ENCODE measurements around the gene APOL2. TPM values are rescaled to one million over a fixed set of nuclear protein-coding genes. Genes with fewer than 3 reads are reported as not detected.

Gene APOL2
- polyA plus RNA-seq, 1 donor, result 22.9 TPM

Other genes with a start within 250 kb of the APOL2 start
- gene RBFOX2, start 210.7 kb downstream of the APOL2 start, polyA plus RNA-seq (ENCODE audit: insufficient read length), result 191 TPM
- gene APOL3, start 78.8 kb downstream of the APOL2 start, polyA plus RNA-seq (ENCODE audit: insufficient read length), result 9.1 TPM
- gene APOL4, start 37.7 kb downstream of the APOL2 start, polyA plus RNA-seq (ENCODE audit: insufficient read length), result 20.3 TPM
- 4.3 TPM for gene APOL1, start 13.6 kb upstream of the APOL2 start, polyA plus RNA-seq (ENCODE audit: insufficient read length)
- gene MYH9, start 148.4 kb upstream of the APOL2 start, polyA plus RNA-seq (ENCODE audit: insufficient read length), result 83.0 TPM
- gene TXN2, start 242.1 kb upstream of the APOL2 start, polyA plus RNA-seq (ENCODE audit: insufficient read length), result 107 TPM